HepG2 (cell line): ENCODE results near the gene TMEM215.

Experiments
- AGO1 ChIP-seq: fragments of 200-400 bp; formaldehyde crosslinking; IDR thresholded peaks from 2 replicates; pipeline ENCODE4 v1.6.1; 2017; ENCODE audit warnings: mild to moderate bottlenecking, low read depth, low read length, moderate library complexity; ENCODE audit not compliant: poor library complexity, severe bottlenecking
- AKNA ChIP-seq: sonication (generic); formaldehyde crosslinking; IDR thresholded peaks from 2 replicates; pipeline ENCODE4 v1.4.0; 2020; ENCODE audit warnings: missing genetic modification reagents, borderline replicate concordance
- CTCF ChIP-seq: sonication (generic); formaldehyde crosslinking; IDR thresholded peaks from 2 replicates; pipeline ENCODE4 v1.5.0; 2020; ENCODE audit warnings: mild to moderate bottlenecking, missing genetic modification reagents, moderate library complexity
- FOSL2 ChIP-seq: sonication (generic); formaldehyde crosslinking; IDR thresholded peaks from 2 replicates; pipeline ENCODE4 v1.4.0; 2020; ENCODE audit warnings: missing genetic modification reagents
- JUN ChIP-seq: sonication (generic); formaldehyde crosslinking; IDR thresholded peaks from 2 replicates; pipeline ENCODE4 v1.4.0; 2020; ENCODE audit warnings: mild to moderate bottlenecking, missing genetic modification reagents
- NR3C1 ChIP-seq: sonication (generic); formaldehyde crosslinking; IDR thresholded peaks from 2 replicates; pipeline ENCODE4 v1.4.0; 2020; ENCODE audit warnings: missing genetic modification reagents
- POLR2A ChIP-seq, 2 experiments: IDR thresholded peaks; 2 replicates each; pipeline ENCODE4 v1.6.1; 2011; ENCODE audit warnings: low read depth in 2 of 2, low read length in 2 of 2, mild to moderate bottlenecking in 1 of 2, moderate library complexity in 1 of 2; ENCODE audit not compliant: insufficient read depth in 1 of 2
- ZFYVE20 ChIP-seq: sonication (generic); formaldehyde crosslinking; IDR thresholded peaks from 2 replicates; pipeline ENCODE4 v1.8.0; 2023; ENCODE audit warnings: low read depth, mild to moderate bottlenecking, moderate library complexity, missing genetic modification reagents, borderline replicate concordance
- ZNF569 ChIP-seq: sonication (generic); formaldehyde crosslinking; IDR thresholded peaks from 2 replicates; pipeline ENCODE4 v1.5.0; 2020; ENCODE audit warnings: mild to moderate bottlenecking, missing genetic modification reagents, moderate library complexity, borderline replicate concordance

GRCh38 chr9:32737378-32737777 lies 46.0 kb upstream of the TMEM215 start:
- TF ChIP-seq AGO1 (no peak), NR3C1 (CRISPR knock-in tag) (no peak), POLR2A (IDR thresholded peaks at IDR 0.05; ENCODE audit: insufficient read depth in 1 of 2, low read depth in 2 of 2, low read length in 2 of 2) (no peak), CTCF (CRISPR knock-in tag) (no peak), FOSL2 (CRISPR knock-in tag) (no peak), ZFYVE20 (CRISPR knock-in tag) (no peak), JUN (no peak), ZNF569 (no peak), AKNA (no peak)
